NCI-H510A (cell line): ENCODE data around the gene MORF4L1.
"Not testable (repeated sequence)": the region's sequence is repeated elsewhere in the genome, so short reads cannot be mapped to it uniquely, and the experiment has no call there.

Experiments
- DNase-seq: peaks from one replicate; lab custom pipeline; 2025; lab: John Stamatoyannopoulos, UW

MORF4L1 gene

GRCh38 chr15:78859971-78860719, 12.5 kb upstream of the MORF4L1 start:
- DNase-seq: peak; percentile 9

DNA sequence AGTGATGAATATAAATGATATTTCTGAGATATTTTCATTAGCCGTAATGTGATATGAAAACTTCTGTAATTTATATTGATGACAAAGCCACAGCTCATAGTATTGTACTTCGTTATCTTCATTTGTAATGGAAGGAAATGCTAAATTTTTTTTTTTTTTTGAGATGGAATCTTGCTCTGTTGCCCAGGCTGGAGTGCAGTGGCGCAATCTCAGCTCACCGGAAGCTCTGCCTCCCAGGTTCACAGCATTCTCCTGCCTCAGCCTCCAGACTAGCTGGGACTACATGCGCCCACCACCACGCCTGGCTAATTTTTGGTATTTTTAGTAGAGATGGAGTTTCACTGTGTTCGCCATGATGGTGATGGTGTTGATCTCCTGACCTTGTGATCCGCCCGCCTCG, 7.1 kb upstream of the MORF4L1 start:
- DNase-seq: not testable (repeated sequence)

- DNase-seq: not testable (repeated sequence)
These were observed 6.7 kb upstream of the MORF4L1 start for GRCh38 chr15:78866031-78866430.

- no peak for DNase-seq
These were observed 5.9 kb upstream of the MORF4L1 start for GRCh38 chr15:78866803-78867202.

- no peak for DNase-seq
These were observed 4.3 kb upstream of the MORF4L1 start for GRCh38 chr15:78868366-78868765.

GRCh38 chr15:78871483-78872127, 1.1 kb upstream of the MORF4L1 start:
- DNase-seq: not testable (repeated sequence)

- DNase-seq: peak; percentile 50
These were observed 492 bp downstream of the MORF4L1 start for GRCh38 chr15:78872972-78873792.

GRCh38 chr15:78873793-78874765, 1.4 kb downstream of the MORF4L1 start:
- DNase-seq: no peak

DNA sequence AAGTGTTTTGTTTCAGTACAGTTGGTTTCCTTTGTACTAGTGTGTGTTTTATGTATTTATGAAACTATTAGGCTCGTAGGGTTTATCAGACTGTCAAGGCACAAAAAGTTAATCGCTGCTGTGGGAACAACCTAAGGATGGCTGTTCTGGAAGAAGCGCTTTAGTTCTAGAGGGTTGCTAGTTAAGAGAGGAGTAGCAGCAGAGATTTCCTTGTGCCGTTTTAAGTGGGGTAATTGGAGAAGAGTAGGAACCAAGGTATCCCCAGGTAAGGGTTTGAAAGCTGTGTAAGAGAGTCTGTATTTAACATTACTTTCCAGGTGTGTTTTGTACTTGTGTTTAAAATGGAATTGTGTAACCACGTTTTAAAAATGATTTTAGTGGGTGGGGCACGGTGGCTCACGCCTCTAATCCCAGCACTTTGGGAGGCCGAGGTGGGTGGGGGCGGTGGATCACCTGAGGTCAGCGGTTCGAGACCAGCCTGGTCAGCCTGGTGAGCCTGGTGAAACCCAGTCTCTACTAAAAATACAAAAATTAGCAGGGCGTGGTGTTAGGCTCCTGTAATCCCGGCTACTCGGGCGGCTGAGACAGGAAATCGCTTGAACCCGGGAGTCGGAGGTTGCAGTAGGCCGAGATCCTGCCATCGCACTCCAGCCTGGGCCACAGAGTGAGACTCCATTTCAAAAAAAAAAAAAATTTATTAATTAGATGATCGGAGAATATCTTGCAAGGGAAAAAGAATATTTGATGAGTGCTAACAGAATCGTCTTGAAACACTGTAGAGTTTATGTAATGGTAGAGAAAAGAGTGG, 2.6 kb downstream of the MORF4L1 start:
- no peak for DNase-seq

DNA sequence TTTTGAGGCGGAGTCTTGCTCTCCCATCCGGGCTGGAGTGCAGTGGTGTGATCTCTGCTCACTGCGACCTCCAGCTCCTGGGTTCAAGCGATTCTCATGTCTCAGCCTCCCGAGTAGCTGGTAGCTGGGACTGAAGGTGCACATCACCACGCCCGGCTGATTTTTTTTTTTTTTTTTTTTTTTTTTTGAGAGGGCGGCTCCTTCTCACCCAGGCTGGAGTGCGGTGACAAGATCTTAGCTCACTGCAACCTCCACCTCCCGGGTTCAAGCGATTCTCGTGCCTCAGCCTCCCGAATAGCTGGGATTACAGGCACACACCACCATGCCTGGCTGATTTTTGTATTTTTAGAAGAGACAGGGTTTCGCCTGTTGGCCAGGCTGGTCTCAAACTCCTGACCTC, 4.3 kb downstream of the MORF4L1 start:
- DNase-seq: not testable (repeated sequence)

GRCh38 chr15:78878356-78878755, 5.7 kb downstream of the MORF4L1 start:
- no peak for DNase-seq

DNA sequence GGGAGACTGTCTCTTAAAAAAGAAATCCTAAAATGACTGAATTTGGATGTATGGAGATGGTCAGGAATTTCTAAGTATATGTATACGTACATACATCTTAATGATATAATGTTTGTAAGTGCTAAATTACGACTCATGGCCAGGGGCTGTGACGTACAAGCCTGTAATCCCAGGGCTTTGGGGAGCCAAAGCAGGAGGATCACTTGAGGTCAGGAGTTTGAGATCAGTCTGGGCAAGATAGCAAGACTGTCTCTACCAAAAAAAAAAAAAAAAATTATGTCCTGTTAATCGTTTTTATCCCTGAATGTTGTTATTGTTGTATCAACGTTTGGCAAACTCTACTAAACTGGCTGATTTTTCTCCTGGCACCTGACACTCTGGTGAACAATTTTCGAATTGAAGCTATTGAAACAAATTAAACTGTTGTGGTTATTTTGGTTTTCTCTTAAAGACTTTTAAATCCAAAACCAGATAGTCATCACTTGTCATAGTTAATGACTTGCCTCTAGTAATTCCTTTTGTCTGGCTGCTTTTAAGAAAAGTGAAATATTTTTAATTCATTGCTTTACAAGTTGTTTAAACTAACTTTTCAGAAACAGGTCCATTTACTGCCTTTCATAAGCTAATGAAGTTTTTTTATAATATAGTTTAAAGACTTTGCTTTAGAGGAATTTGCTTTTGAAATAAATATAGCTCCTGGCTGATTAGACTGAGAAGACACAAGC, 7.0 kb downstream of the MORF4L1 start:
- DNase-seq: no peak

GRCh38 chr15:78880242-78880533, 7.5 kb downstream of the MORF4L1 start:
- no peak for DNase-seq

- no peak for DNase-seq
These were observed 8.1 kb downstream of the MORF4L1 start for GRCh38 chr15:78880813-78881212.

DNA sequence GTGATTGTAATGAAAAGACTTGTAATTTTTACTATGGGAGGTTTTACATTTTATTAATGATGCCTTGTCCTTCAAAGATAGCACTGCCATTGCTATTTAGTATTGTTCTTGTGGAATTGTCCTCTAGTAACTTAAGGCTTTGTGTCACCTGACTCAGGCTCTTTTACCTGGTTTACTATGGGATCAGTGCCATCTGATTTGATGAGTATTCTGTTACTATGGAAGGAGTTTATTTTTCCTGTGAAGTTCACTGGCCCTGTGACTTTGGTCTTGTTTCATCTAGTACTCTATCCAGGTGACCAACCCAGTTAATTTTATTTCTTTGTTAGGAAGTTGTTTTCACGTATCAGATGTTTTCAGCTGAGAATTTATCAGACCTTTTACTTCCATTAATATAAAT, 9.0 kb downstream of the MORF4L1 start:
- DNase-seq: no peak

DNA sequence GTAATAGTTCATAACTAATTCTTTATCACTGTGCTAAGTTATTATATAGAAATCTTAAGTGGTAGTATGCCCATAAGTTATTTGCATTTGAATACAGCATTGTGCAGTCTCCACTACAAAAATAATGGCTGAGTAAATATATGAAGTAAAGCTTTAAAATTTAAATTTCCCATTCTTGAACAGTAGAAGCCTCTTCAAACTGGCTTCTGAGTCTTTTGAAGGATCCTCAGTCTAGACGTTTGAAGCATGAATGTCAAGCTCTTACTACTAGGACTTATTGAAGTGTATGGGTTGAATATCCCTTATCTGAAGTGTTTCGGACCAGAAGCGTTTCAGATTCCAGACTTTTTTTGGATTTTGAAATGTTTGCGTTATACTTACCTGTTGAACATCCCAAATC, 16.3 kb downstream of the MORF4L1 start:
- DNase-seq: no peak

DNA sequence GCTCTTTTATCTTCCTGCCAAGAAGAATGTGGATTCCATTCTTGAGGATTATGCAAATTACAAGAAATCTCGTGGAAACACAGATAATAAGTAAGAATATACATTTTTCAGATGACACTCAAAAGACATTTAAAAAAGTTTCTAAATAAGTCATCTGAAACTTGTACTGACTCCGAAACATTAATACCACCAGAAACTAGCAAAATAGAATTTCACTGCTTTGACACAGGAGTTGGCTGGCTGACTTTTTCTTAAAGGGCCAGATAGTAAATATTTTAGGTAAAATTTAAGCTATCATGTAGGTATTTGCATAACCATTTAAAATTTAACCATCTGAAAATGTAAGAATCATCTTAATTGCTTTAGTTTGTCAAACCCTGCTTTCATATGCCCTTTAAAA, 20.8 kb downstream of the MORF4L1 start:
- no peak for DNase-seq

- DNase-seq: no peak
These were observed 22.8 kb downstream of the MORF4L1 start for GRCh38 chr15:78895471-78895870.

- no peak for DNase-seq
These were observed 25.9 kb downstream of the MORF4L1 start for GRCh38 chr15:78898540-78898939.

DNA sequence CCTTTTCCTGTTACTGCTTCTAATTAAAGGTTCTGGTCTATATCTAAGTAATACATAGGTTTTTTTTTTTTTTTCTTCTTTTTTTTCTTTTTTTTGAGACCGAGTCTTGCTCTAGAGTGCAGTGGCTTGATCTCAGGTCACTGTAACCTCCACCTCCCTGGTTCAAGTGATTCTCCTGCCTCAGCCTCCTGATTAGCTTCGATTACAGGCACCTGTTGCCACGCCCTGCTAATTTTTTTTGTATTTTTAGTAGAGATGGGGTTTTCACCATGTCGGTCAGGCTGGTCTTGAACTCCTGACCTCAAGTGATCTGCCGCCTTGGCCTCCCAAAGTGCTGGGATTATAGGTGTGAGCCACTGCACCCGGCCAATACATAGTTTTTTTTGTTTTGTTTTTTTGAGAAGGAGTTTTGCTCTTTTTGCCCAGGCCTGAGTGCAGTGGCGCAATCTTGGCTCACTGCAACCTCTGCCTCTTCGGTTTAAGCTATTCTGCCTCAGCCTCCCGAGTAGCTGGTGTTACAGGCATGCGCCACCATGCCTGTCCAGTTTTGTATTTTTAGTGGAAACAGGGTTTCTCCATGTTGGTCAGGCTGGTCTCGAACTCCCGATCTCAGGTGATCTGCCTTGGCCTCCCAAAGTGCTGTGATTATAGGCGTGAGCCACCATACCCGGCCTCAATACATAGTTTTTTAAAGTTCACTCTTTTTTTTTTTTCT, 28.3 kb downstream of the MORF4L1 start:
- not testable (repeated sequence) for DNase-seq
